HPDE6-E6E7 (cell line): ENCODE results near the gene DNAH11.
"Not testable (repeated sequence)": the region's sequence is repeated elsewhere in the genome, so short reads cannot be mapped to it uniquely, and the experiment has no call there.

ENCODE experiments used
- DNase-seq: peaks from one replicate; pipeline ENCODE4 v3.0.0; 2011; ENCODE audit warnings: missing footprints; ENCODE audit errors: extremely low spot score

The DNAH11 gene

DNA sequence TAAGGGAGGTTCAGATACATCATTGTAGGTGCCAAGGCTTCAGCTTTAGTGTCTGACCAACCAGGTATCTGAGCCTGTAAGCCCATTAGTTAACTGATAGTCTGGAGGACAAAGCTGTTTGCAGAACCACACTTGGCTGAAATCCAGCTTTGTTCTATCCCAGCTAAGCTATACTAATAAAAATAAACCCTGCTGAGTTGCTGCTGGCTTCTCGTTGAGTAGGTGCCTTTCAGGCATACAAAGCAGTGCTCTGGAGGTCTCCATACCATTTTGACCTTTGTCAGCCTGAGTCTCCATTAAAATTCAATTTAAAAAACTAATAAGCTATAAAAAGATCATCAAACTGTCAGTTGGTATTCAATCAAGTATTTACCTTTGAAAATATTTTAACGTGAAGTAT is 380.8 kb downstream of the DNAH11 start:
- DNase-seq, result no peak

DNA sequence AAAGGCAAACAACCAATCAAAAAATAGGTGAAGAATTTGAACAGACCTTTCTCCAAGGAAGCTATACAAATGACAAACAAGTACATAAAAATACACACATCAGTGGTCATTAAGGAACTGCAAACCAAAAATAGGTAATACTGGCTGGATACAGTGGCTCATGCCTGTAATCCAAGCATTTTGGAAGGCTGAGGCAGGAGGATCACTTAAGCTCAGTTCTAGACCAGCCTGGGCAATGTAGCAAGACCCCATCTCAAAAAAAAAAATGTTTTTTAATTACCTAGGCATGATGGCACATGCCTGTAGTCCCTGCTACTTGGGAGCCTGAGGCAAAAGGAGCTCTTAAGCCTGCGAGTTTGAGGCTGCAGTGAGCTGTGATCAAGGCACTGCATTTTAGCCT is 383.6 kb downstream of the DNAH11 start:
- no peak for DNase-seq

DNA sequence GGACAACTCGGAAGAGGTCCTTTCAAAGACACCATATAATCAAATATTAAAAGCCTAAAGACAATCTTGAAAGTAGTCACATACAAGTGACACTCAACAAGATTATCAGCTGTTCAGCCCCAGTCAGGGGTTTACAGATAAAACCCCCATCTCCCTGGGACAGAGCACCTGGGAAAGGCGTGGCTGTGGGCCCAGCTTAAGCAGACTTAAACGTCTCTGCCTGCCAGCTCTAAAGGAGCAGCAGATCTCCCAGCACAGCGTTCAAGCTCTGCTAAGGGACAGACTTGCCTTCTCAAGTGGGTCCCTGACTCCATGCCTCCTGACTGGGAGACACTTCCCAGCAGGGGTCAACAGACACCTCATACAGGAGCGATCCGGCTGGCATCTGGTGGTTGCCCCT is 384.9 kb downstream of the DNAH11 start:
- DNase-seq, result no peak

DNA sequence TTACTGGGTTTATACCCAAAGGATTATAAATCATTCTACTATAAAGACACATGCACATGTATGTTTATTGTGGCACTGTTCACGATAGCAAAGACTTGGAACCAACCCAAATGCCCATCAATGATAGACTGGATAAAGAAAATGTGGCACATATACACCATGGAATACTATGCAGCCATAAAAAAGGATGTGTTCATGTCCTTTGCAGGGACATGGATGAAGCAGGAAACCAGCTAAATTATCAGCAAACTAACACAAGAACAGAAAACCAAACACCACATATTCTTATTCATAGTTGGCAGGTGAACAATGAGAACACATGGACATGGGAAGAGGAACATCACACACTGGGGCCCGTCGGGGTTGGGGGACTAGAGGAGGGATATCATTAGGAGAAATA is 390.5 kb downstream of the DNAH11 start:
- DNase-seq, result not testable (repeated sequence)

DNA sequence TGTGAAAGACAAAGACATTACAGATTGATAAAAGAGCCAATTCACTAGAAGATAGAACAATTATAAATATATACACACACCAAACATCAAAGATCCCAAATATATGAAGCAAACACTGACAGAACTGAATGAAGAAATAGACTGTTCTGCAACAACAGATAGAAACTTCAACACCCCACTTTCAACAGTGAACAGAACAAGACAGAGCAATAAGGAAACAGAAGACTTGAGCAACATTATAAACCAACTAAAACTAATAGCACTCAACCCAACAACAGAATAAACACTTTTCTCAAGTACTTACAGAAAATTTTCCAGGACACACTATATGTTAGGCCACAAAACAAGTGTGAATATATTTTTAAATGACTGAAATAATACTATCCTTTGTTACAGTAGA is 392.0 kb downstream of the DNAH11 start:
- DNase-seq, result no peak

DNA sequence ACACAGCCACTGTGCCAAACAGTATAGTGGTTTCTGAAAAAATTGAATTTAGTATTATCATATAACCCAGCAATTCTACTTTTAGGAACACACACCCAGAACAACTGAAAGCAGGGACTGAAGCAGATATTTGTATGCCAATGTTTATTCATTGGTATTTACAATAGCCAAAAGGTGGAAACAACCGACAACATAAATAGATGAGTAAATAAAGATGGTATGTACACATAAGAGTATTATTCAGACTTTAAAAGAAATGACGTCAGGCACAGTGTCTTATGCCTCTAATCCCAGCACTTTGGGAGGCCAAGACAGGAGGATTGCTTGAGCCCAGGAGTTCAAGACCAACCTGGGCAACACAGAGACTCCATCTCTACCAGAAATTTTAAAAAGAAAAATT is 395.6 kb downstream of the DNAH11 start:
- DNase-seq, result no peak

DNA sequence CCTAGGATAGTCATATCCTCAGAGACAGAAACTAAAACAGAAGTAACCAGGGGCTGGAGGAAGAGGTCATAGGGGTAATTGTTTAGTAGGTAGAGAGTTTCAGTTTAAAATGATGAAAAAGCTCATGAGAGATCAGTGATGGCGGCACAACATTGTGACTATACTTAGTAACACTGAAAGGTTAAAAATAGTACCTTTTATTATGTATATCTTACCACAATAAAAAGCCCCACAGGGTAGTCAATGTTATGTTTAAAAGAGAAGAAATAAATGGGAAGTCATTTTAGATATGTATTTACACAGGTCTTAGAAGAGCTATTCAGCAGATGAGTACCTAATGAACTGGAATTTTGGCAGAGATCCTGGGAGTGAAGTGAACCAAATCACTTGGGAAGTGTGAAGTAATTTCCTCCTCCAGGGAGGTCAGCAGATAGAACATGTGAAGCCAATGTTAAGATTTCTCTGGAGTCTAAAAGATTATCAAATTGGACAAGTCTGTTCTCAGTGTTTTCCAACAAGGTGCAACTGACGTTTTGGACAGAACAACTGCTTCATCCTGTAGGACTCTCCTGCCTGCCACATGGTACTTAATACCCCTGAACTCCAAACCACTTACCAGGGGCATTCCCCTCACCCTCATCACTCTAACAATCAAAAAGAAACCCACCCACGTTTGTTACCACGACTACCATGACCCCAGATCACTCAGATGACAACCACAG is 396.5 kb downstream of the DNAH11 start:
- DNase-seq, result no peak

DNA sequence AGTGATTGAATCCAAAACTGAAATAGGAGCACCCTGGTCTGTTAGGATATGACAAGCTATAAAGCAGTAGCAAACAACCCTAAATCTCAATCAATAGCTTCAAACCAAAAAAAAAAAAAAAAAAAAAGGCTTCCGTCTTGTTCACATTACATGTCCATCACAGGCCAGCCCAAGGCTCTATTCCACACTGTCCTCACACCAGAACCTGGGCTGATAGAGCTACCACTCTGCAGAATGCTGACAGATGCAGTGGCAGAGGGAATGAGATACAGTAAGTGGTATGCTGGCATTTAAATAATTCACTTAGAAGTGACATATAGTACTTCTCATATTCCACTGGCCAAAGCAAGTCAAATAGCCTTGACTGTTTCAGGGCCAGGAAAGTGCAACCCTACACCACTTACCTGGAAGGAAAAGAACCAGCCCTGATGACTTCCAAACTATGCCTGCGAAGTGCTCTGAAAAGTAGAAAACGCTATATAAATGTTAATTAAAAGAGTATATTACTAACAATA is 397.1 kb downstream of the DNAH11 start:
- no peak for DNase-seq

DNA sequence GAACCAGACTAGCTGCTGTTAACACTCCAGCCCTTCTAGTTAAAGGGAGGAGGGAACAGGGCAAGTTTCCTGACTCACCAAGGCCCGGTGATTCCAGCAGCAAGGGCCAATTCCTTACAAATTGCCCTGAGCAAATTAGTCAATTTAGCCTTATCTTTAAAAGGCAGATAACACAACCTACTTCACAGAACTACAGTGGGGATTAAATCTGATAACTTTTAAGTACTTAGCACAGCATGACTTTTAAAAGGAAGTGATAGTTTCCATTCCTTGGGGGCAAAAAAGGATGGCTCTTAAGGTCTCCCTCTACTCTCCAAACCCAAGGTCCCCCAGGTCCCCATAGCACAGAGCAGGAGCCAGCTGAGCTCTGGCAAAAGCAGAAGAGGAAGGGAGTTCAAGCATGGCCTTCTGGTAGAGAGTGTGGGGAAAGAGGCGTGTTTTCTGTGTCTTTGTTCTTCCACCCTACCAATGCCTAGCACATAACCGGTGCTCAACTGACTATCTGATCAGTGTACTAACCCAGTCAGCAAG is 398.8 kb downstream of the DNAH11 start:
- peak; percentile 52 for DNase-seq

DNA sequence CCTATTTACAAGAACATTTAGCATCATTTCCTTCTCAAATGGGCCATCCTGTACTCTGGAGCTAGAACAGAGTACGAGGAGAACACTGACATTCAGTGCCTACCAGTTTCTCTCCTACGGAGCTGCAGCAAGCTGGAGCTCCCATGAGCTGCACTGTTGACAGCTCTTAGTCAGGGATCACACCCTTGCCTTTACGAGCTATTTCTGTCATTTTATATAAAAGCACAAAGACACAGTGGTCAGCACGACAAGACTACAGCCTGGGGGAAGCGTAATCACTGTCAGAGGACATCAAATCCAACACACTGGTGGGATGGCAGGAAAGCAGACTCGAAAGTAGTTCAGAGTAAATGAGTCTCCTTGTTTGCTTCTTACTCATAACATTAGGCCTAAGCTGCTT is 400.1 kb downstream of the DNAH11 start:
- DNase-seq, result no peak

DNA sequence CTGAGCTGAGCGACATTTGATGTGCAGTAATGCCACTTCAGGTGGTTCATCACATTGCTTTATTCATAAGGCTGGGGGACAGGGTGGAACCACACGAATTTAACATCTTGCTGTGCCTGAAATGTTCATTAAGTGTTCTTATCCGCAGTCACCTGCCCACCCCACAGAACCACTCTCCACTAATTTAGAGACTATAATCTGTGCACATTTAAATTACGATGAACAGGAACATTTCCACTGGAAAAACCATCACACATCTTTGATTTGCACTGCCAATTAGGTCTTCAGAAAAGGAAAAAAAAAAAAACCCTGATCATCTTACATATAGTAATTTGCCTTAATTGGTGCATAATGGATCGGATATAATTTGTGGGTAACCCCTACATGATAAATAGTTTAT is 400.6 kb downstream of the DNAH11 start:
- DNase-seq, result no peak

DNA sequence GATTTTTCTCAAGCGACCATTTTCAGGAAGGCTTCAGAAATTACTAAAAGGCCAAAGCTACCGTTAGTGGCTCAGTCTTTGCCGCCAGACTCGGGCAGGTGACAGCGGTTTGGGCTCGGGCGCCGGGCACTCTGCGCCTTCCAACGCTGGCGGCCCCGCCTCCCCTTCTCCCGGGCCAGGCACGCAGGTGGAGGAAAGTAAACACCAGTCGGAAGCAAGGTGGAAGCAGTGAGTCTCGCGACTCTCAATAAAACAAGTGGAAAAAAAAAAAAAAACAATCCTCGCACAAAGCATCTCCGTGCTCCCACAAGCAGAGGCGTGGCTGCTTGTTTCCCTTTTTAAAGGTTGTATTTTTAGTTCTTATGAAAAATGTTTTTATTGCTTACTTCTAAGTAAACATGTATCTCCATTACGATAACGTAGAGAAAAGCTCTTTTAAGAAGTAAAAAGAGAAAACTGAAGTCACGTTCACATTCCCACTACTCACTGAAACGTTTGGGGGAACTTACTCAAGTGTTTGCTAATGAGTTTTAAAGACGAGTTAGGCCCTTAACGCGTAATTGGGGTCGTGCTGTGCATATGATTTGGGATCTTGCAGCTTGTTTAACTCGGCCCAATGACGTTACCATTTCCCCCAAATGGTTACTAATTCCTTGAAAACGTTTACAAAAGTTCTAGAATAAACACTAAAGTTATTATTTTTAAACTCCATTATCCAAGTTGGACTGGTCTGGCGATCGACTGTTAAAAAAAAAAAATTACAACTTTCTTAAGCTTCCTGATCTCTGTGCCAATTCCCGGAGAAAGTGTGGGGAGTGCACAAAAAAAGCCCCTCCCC is 402.0 kb downstream of the DNAH11 start:
- peak; percentile 53 for DNase-seq

DNA sequence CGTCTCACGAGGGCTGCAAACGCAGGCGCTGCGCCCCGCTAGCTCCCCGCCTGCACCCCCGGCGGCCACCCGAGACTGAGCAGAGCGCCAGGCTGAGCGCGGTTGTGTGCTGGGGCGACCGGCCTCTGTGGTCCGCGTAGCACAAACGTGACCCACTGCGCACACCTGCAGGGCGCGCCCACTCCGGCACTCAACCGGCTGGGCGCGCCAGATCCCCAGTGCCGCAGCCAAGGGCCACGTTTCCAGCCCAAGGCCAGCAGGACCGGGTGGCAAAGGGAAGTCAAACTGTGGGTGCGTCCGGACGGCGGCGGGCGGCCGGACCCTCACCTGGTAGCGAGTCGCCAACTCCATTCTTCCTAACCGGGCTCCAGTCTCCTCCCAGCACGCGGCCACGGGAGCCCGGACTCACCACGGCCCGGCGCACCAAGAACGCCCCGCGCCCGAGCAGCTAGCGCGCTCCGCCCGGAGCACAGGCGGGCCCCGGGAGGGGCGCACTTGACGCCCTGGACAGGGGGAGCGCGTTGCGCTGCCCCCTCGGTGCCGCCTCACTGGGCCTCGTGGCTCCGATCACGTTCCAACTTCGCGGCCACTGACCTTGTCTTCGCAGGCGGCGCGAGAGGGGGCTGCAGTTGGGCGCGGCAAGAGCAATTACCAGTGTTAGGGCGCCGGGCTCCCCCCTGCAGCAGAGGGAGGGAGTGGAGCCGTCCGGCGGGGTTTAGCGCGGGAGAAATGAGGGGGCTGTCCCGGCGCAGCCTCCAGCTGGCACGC is 402.8 kb downstream of the DNAH11 start, which contains the start of gene CDCA7L:
TSS of gene CDCA7L (minus strand) at position 446 of the 768 bp plus-strand sequence. CDS start at position 351, 95 bp downstream.
- peak; percentile 70 for DNase-seq

DNA sequence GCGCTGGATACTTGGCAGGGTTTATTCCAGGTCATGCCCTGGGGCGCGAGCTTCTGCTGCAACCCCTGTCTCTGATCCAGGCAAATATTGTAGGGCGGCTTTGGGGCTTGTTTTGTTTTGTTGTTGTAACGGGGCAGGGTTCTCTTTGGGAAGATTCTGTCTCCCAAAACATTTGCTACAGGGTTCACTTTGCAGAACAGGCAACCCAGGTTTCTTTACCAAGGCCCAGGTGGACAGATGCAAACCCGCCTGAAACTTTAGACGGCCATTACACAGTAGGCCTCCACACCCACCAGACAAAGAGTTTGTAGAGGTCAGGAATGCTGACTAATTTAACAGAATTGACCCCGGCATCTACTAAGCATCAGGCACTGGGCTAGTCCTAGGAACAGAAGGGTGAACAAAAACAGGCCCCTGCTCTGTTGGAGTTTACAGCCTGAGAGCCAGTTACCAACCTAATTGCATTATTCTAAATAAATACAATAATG is 403.4 kb downstream of the DNAH11 start:
- DNase-seq, result peak; percentile 52

DNA sequence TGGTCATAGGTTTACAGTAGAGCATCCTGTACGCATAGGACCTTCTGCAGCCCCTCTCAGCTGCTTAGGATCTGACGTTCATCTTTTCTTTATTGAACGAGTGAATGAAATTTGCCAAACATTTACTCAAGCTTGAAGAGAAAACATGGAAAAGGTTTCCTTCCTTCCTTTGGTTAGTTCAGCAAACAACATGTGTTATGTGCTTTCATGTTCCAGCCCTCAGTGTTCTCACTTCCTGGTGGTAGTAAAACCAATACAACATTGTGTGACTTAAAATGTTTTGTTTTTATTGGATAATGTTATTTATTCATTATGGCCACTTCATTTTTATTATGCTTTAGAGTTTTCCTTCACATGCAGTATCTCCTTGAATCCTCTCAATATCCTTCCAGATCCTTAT is 404.2 kb downstream of the DNAH11 start:
- DNase-seq, result no peak

DNA sequence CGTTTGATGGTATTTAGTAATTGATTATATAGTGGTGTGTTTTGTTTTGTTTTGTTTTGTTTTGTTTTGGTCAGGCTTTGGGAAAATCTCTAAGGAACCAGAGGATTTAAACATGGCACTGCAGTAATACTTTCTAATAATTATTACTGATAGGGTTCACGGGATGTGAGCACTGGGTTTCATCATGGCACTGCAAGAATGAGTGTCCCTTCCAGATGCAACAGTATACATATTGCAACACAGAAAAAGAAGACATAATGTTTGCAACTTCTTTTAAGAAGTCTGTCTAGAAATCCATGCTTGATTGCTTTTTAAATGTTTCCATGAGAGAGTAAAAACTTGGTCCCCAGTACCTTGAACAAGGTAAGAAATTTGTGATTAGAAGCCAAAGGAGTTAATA is 405.1 kb downstream of the DNAH11 start:
- DNase-seq, result no peak

DNA sequence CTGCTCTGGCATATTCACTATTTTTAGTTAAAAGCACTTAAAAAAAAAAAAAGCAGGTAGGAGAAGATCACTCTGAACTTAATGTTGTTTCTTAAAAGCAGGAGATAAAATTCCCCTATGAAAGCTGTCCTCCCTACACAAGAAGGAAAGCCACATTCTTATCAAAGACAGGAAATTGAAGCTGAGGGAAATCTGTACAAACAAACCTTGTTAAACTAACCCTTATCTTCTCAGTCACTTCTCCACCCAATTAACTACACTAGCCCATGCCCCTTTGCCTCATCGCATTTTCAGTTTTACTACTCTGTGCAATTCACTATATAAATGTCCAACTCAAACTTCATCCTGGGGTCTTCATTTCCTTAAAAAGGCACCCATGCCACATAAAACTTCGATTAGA is 405.5 kb downstream of the DNAH11 start:
- DNase-seq, result no peak

DNA sequence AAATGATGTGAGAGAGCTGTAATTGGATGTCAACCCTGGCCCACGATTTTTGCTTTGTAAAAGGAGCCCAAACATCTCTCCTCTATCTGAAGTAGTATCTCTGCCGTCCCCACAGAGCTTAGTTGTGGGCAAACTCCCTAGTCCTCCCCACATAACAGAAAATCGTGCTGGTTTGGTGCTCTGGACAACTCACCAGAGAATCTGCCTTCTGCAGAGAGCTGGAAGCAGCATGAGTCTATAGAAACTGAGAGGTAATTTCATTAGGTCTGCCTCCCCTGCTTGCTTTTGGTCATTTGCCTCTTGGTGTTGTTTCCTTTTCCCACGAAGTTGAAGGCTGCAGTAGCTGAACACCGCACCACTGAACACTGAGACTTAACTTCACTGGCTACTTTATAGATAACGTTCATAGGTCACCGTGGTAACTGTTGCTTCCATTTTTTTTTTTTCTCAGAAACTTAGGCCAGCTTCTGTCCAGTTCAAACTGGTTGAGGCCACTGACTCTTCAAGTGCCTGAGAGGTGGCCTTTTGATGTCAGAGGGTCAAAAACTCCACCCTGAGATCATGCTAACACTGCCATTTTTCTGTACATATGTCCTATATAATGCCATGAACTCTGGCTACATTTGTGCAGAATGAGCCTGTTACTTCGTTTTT is 406.2 kb downstream of the DNAH11 start:
- no peak for DNase-seq
